Breast epithelium (tissue), 3 donors: ENCODE data around the gene GRIA4.

ENCODE experiments used
- CTCF ChIP-seq, 3 donors: fragments of 450-650 bp; IDR thresholded peaks; one replicate each; pipeline ENCODE4 v1.5.1; 2016 to 2017; ENCODE audit warnings: antibody characterized with exemption in 3 of 3, mild to moderate bottlenecking in 3 of 3, moderate library complexity in 3 of 3
- POLR2A ChIP-seq: fragments of 450-650 bp; IDR thresholded peaks from one replicate; pipeline ENCODE4 v1.6.1; 2016; ENCODE audit warnings: antibody characterized with exemption, mild to moderate bottlenecking, moderate library complexity

GRCh38 chr11:105603156-105603555 is 6.7 kb upstream of the GRIA4 start:
- TF ChIP-seq CTCF (IDR thresholded peaks at IDR 0.05): no peak
- TF ChIP-seq POLR2A: no peak
